ENCODE data around the gene TULP4. TPM values are rescaled to one million over a fixed set of nuclear protein-coding genes. Genes with fewer than 3 reads are reported as not detected.
A peak's percentile ranks its signal among the peaks of the same experiment; 100 is the strongest.
"Not testable (repeated sequence)": the region's sequence is repeated elsewhere in the genome, so short reads cannot be mapped to it uniquely, and the experiment has no call there.

TULP4 gene
- total RNA-seq, 1 experiment from 2014 or later: 85.0 TPM

- in situ Hi-C loops (cut with HindIII; ENCODE audit: low pct_unique_long_range_greater_than_20kb, low sequenced_read_pairs): no loop called here
- DNase-seq (ENCODE audit: low read depth, low spot score): no peak
These were observed 203.8 kb downstream of the TULP4 start for GRCh38 chr6:158516098-158516497.

- in situ Hi-C loops (cut with HindIII; ENCODE audit: low pct_unique_long_range_greater_than_20kb, low sequenced_read_pairs): no loop called here
- DNase-seq (ENCODE audit: low read depth, low spot score): no peak
These were observed 204.8 kb downstream of the TULP4 start for GRCh38 chr6:158517038-158517437.

GRCh38 chr6:158517581-158517980 lies 205.3 kb downstream of the TULP4 start:
- in situ Hi-C loops (cut with HindIII; ENCODE audit: low pct_unique_long_range_greater_than_20kb, low sequenced_read_pairs): no loop called here
- DNase-seq (ENCODE audit: low read depth, low spot score): no peak

- in situ Hi-C loops (cut with HindIII; ENCODE audit: low pct_unique_long_range_greater_than_20kb, low sequenced_read_pairs): no loop called here
- DNase-seq (ENCODE audit: low read depth, low spot score): peak; percentile 66
These were observed 206.2 kb downstream of the TULP4 start for GRCh38 chr6:158518191-158519127.

- DNase-seq (ENCODE audit: low read depth, low spot score): no peak
- in situ Hi-C loops (cut with HindIII; ENCODE audit: low pct_unique_long_range_greater_than_20kb, low sequenced_read_pairs): no loop called here
These were observed 207.0 kb downstream of the TULP4 start for GRCh38 chr6:158519300-158519699.

DNA sequence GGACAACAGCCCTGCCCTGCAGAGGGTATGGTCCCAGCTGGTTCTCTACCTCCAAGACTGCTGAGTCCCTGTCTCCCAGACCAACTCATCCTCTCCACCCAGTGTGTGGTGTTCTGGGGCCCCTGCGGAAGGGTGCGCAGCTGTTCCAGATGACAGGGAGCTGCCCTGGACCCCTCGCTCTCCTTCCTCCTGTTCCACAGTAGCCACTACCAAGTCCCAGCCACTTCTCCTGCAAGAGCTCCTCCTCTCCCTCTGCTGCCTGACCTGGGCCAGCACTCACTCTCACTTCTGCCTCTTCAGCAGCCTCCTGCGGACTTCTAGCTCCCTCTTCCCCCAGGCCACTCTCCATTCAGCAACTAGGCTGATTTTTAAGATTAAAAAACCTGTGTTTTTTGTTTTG lies 207.5 kb downstream of the TULP4 start:
- no peak for DNase-seq (ENCODE audit: low read depth, low spot score)
- in situ Hi-C loops (cut with HindIII; ENCODE audit: low pct_unique_long_range_greater_than_20kb, low sequenced_read_pairs): no loop called here

DNA sequence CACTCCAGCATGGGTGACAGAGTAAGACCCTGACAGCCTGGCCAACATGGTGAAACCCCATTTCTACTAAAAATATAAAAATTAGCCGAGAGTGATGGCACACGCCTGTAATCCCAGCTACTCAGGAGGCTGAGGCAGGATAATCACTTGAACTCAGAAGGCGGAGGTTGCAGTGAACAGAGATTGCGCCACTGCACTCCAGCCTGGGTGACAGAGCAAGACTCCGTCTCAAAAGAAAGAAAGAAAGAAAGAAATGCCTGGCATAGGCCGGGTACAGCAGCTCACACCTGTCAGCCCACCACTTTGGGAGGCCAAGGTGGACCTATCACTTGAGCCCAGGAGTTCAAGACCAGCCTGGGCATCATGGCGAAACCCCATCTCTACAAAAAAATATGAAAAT lies 208.7 kb downstream of the TULP4 start:
- in situ Hi-C loops (cut with HindIII; ENCODE audit: low pct_unique_long_range_greater_than_20kb, low sequenced_read_pairs); DNase-seq (ENCODE audit: low read depth, low spot score): not testable (repeated sequence)

GRCh38 chr6:158521759-158522158 lies 209.5 kb downstream of the TULP4 start:
- no peak for DNase-seq (ENCODE audit: low read depth, low spot score)
- in situ Hi-C loops (cut with HindIII; ENCODE audit: low pct_unique_long_range_greater_than_20kb, low sequenced_read_pairs): no loop called here

GRCh38 chr6:158522616-158523015 lies 210.4 kb downstream of the TULP4 start:
- DNase-seq (ENCODE audit: low read depth, low spot score): no peak
- in situ Hi-C loops (cut with HindIII; ENCODE audit: low pct_unique_long_range_greater_than_20kb, low sequenced_read_pairs): no loop called here

GRCh38 chr6:158524311-158524710 lies 212.0 kb downstream of the TULP4 start:
- DNase-seq (ENCODE audit: low read depth, low spot score): no peak
- in situ Hi-C loops (cut with HindIII; ENCODE audit: low pct_unique_long_range_greater_than_20kb, low sequenced_read_pairs): no loop called here

DNA sequence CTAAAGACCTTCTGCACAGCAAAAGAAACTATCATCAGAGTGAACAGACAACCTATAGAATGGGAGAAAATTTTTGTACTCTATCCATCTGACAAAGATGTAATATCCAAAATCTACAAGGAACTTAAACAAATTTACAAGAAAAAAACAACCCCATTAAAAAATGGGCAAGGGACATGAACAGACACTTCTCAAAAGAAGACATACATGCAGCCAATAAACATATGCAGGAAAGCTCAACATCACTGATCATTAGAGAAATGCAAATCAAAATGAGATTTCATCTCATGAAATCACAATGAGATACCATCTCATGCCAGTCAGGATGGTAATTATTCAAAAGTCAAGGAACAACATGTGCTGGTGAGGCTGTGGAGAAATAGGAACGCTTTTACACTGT lies 215.6 kb downstream of the TULP4 start:
- DNase-seq (ENCODE audit: low read depth, low spot score); in situ Hi-C loops (cut with HindIII; ENCODE audit: low pct_unique_long_range_greater_than_20kb, low sequenced_read_pairs): not testable (repeated sequence)

DNA sequence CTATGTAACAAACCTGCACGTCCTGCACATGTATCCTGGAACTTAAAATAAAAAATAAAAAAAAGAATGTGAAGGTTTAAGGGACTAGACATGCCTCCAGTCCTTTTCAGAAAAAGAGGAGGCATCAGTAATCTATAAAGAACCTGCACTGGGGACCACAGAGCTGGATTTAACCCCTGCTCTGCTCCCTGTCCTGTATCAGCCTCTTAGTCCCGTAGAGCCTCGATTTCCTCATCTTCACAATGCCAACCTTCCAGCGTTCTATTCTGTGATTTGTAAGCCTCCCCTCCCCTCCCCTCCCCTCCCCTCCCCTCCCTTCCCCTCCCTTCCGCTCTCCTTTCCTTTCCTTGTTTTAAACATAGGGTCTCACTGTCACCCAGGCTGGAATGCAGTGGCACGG lies 216.6 kb downstream of the TULP4 start:
- DNase-seq (ENCODE audit: low read depth, low spot score): no peak
- in situ Hi-C loops (cut with HindIII; ENCODE audit: low pct_unique_long_range_greater_than_20kb, low sequenced_read_pairs): no loop called here

GRCh38 chr6:158529629-158530028 lies 217.4 kb downstream of the TULP4 start:
- in situ Hi-C loops (cut with HindIII; ENCODE audit: low pct_unique_long_range_greater_than_20kb, low sequenced_read_pairs): no loop called here
- DNase-seq (ENCODE audit: low read depth, low spot score): no peak

DNA sequence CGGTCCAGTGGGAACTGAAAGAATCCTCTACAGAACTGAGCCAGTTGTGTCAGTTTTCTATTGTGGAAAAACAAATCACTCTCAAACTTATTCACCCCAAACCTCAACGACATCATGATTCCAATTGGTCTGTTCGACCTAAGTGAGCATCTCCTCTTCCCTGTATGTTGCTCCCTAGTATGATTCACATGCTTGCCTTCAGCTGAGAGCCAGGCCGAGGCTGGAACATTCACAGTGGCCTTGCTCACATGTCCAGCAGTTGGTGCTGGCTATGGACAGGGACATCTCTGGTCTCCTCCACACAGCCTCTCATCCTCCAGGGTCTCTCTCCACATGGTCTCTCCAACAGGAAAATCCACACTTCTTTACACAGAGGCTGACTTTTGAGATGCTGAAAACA lies 219.3 kb downstream of the TULP4 start:
- DNase-seq (ENCODE audit: low read depth, low spot score): no peak
- in situ Hi-C loops (cut with HindIII; ENCODE audit: low pct_unique_long_range_greater_than_20kb, low sequenced_read_pairs): no loop called here

DNA sequence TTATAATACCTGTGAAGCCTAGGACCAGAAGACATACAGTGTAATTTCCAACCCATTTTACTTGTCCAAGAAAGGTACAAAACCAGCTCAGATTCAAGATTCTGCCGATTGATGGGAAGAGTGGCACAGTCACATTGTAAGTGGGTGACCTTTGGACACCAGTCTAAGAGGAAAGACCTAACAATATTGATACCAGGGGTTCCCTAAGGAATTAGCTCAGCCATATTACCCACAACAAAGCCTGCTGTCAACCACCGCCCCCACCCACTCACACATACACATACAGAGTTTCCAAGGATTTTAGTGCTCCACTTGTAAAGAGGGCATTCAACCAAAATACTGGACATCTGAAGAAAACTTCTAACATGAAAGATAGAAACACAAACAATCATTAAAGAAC lies 219.7 kb downstream of the TULP4 start:
- in situ Hi-C loops (cut with HindIII; ENCODE audit: low pct_unique_long_range_greater_than_20kb, low sequenced_read_pairs): no loop called here
- DNase-seq (ENCODE audit: low read depth, low spot score): no peak

DNA sequence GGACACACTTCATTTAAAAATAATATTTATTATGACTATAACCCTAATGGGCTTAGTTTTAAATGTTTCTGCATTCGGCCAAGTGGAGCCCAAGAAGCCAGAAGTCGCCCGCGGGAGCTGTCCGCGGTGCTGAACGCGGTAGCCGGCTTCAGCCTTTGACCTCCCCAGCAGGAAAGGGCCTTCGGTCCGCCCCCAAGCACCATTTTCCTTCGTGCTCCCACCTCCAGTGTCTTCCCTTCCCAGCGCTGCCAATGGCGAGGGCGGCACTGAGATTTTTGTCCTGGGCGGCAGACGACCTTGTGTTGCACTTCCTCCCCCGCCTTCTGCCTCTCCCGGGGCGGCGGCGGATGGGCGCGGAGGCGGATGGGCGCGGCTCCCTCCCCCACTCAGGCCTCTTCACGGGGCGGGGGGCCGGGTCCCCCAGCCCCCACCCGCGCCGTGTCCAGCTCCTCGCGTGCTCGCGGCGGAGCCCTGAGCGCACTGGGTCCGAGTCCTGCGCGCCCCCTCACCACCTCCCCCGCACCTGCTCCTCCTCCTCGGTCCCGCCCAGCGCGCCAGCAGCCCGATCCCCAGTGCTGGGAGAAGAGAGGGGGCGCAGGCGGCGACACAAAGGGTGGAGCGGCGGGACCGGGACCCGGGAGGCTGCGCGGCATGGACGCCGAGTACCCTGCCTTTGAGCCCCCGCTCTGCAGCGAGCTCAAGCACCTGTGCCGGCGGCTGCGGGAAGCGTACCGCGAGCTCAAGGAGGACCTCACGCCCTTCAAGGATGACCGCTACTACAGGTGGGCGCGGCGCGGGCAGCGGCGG lies 224.0 kb downstream of the TULP4 start:
- in situ Hi-C loops (cut with HindIII; ENCODE audit: low pct_unique_long_range_greater_than_20kb, low sequenced_read_pairs): no loop called here

GRCh38 chr6:158536891-158537798 lies 224.9 kb downstream of the TULP4 start:
- DNase-seq (ENCODE audit: low read depth, low spot score): no peak
- in situ Hi-C loops (cut with HindIII; ENCODE audit: low pct_unique_long_range_greater_than_20kb, low sequenced_read_pairs): no loop called here

More for the DNA sequence above, 224.0 kb downstream of the TULP4 start:
- peak; percentile 56 for DNase-seq (ENCODE audit: low read depth, low spot score)

DNA sequence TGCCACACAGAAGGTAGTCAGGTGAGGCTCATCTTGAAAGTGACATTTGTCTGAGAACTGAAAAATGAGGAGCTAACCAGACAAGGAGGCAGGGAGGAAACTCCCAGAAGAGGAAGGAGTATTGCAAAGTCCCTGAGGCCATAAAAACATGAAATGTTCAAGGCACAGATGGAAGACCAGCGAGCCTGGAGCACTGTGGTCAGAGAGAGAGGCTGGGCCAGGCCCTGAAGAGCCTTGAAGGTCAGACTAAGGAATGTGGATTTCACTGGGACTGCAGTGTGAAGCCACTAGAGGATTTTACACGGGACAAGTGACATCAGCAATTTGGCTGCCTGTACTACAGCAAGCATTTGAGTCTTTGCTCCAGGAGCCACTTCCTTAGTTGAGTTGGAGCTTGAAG lies 226.5 kb downstream of the TULP4 start:
- DNase-seq (ENCODE audit: low read depth, low spot score): no peak
- in situ Hi-C loops (cut with HindIII; ENCODE audit: low pct_unique_long_range_greater_than_20kb, low sequenced_read_pairs): no loop called here
